Measurements from ENCODE around the gene NR3C2.

DNA sequence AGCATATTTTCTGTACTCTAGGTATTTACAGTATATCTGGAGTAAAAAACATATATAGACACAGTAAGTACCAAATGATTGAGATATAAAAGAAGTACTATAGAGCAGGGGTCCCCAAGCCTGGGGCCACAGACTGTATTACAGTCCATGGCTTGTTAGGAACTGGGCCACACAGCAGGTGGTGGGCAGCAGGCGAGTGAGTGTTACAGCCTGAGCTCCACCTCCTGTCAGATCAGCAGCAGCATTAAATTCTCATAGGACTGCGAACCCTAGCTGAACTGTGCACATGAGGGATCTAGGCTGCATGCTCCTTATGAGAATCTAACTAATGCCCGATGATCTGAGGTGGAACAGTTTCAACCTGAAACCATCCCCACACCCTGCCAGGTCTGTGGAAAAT is 300.7 kb downstream of the NR3C2 start:
- TF ChIP-seq, protein P1, sequence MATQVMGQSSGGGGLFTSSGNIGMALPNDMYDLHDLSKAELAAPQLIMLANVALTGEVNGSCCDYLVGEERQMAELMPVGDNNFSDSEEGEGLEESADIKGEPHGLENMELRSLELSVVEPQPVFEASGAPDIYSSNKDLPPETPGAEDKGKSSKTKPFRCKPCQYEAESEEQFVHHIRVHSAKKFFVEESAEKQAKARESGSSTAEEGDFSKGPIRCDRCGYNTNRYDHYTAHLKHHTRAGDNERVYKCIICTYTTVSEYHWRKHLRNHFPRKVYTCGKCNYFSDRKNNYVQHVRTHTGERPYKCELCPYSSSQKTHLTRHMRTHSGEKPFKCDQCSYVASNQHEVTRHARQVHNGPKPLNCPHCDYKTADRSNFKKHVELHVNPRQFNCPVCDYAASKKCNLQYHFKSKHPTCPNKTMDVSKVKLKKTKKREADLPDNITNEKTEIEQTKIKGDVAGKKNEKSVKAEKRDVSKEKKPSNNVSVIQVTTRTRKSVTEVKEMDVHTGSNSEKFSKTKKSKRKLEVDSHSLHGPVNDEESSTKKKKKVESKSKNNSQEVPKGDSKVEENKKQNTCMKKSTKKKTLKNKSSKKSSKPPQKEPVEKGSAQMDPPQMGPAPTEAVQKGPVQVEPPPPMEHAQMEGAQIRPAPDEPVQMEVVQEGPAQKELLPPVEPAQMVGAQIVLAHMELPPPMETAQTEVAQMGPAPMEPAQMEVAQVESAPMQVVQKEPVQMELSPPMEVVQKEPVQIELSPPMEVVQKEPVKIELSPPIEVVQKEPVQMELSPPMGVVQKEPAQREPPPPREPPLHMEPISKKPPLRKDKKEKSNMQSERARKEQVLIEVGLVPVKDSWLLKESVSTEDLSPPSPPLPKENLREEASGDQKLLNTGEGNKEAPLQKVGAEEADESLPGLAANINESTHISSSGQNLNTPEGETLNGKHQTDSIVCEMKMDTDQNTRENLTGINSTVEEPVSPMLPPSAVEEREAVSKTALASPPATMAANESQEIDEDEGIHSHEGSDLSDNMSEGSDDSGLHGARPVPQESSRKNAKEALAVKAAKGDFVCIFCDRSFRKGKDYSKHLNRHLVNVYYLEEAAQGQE (IDR thresholded peaks at IDR 0.05; ENCODE audit: low read depth, low read length), result no peak
- TF ChIP-seq EGR1 (IDR thresholded peaks at IDR 0.05; ENCODE audit: borderline replicate concordance in 1 of 2, low read depth in 2 of 2, low read length in 2 of 2) (no peak), GATAD2B (conservative IDR thresholded peaks at IDR 0.05; ENCODE audit: low read depth) (no peak), POLR2AphosphoS2 (IDR thresholded peaks at IDR 0.05; ENCODE audit: low read depth, low read length) (no peak), FOS (IDR thresholded peaks at IDR 0.05; ENCODE audit: borderline replicate concordance, extremely low read depth, insufficient read length) (no peak), ZNF384 (IDR thresholded peaks at IDR 0.05; ENCODE audit: borderline replicate concordance, low read depth, low read length) (no peak), RCOR1 (conservative IDR thresholded peaks at IDR 0.05; ENCODE audit: low read depth, low read length) (no peak), CHD4 (IDR thresholded peaks at IDR 0.05) (no peak), ZNF24 (IDR thresholded peaks at IDR 0.05) (no peak), TAF1 (IDR thresholded peaks at IDR 0.05; ENCODE audit: borderline replicate concordance, low read depth, low read length) (no peak), CBFB (IDR thresholded peaks at IDR 0.05; ENCODE audit: low read depth) (no peak)
- TF ChIP-seq, protein P2, sequence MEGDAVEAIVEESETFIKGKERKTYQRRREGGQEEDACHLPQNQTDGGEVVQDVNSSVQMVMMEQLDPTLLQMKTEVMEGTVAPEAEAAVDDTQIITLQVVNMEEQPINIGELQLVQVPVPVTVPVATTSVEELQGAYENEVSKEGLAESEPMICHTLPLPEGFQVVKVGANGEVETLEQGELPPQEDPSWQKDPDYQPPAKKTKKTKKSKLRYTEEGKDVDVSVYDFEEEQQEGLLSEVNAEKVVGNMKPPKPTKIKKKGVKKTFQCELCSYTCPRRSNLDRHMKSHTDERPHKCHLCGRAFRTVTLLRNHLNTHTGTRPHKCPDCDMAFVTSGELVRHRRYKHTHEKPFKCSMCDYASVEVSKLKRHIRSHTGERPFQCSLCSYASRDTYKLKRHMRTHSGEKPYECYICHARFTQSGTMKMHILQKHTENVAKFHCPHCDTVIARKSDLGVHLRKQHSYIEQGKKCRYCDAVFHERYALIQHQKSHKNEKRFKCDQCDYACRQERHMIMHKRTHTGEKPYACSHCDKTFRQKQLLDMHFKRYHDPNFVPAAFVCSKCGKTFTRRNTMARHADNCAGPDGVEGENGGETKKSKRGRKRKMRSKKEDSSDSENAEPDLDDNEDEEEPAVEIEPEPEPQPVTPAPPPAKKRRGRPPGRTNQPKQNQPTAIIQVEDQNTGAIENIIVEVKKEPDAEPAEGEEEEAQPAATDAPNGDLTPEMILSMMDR (IDR thresholded peaks at IDR 0.05 in 2 of 3, conservative IDR thresholded peaks at IDR 0.05 in 1 of 3; ENCODE audit: control insufficient read depth in 2 of 3, extremely low read depth in 1 of 3, insufficient read depth in 1 of 3, low read depth in 3 of 3, low read length in 3 of 3), result no peak
- TF ChIP-seq, protein P3, sequence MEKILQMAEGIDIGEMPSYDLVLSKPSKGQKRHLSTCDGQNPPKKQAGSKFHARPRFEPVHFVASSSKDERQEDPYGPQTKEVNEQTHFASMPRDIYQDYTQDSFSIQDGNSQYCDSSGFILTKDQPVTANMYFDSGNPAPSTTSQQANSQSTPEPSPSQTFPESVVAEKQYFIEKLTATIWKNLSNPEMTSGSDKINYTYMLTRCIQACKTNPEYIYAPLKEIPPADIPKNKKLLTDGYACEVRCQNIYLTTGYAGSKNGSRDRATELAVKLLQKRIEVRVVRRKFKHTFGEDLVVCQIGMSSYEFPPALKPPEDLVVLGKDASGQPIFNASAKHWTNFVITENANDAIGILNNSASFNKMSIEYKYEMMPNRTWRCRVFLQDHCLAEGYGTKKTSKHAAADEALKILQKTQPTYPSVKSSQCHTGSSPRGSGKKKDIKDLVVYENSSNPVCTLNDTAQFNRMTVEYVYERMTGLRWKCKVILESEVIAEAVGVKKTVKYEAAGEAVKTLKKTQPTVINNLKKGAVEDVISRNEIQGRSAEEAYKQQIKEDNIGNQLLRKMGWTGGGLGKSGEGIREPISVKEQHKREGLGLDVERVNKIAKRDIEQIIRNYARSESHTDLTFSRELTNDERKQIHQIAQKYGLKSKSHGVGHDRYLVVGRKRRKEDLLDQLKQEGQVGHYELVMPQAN (conservative IDR thresholded peaks at IDR 0.05), result no peak
